PC-3 (cell line): Measurements from ENCODE around the gene NKIRAS1.

ENCODE experiments used
- EZH2 ChIP-seq: fragments of 300-600 bp; sonication (generic); IDR thresholded peaks from one replicate; pipeline ENCODE4 v1.6.1; 2017; ENCODE audit warnings: antibody characterized with exemption, mild to moderate bottlenecking, low read length; ENCODE audit not compliant: unreplicated experiment
- EZH2phosphoT487 ChIP-seq: fragments of 300-600 bp; sonication (generic); IDR thresholded peaks from 2 replicates; pipeline ENCODE4 v1.6.1; 2018; ENCODE audit warnings: mild to moderate bottlenecking, antibody characterized with exemption, low read length, borderline replicate concordance
- TF ChIP-seq, protein P1 (sequence below): fragments of 300-600 bp; sonication (generic); conservative IDR thresholded peaks from 2 replicates; pipeline ENCODE4 v1.5.1; 2017; ENCODE audit warnings: antibody characterized with exemption, low read depth, mild to moderate bottlenecking, low read length

DNA sequence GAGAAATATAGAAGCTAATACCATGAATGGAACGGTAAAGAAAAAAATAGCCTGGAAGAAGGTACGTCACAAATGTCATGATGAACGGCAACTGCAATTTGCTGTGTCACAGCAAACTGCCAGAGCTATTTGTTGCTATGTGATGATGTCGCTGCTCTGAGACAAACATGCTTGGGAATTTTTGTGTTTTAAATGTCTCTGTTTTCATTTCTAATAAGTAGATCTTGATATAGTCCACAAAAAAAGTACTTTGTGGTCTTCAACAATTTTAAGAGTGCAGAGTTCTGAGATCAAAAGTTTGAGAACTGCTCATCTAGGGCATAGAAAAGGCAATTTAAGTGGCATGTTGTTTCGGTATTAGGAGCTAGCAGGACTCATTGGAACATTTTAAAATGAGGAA lies 24.0 kb upstream of the NKIRAS1 start:
- no peak for TF ChIP-seq EZH2
- TF ChIP-seq, protein P1, sequence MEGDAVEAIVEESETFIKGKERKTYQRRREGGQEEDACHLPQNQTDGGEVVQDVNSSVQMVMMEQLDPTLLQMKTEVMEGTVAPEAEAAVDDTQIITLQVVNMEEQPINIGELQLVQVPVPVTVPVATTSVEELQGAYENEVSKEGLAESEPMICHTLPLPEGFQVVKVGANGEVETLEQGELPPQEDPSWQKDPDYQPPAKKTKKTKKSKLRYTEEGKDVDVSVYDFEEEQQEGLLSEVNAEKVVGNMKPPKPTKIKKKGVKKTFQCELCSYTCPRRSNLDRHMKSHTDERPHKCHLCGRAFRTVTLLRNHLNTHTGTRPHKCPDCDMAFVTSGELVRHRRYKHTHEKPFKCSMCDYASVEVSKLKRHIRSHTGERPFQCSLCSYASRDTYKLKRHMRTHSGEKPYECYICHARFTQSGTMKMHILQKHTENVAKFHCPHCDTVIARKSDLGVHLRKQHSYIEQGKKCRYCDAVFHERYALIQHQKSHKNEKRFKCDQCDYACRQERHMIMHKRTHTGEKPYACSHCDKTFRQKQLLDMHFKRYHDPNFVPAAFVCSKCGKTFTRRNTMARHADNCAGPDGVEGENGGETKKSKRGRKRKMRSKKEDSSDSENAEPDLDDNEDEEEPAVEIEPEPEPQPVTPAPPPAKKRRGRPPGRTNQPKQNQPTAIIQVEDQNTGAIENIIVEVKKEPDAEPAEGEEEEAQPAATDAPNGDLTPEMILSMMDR, result no peak
- TF ChIP-seq EZH2phosphoT487, result no peak
